ENCODE results near the gene EFHC1.

- TF ChIP-seq POLR2AphosphoS5 (IDR thresholded peaks at IDR 0.05; ENCODE audit: low read depth, low read length) (no peak), TAF1 (IDR thresholded peaks at IDR 0.05; ENCODE audit: borderline replicate concordance, insufficient read depth, low read length) (no peak), SIN3A (IDR thresholded peaks at IDR 0.05; ENCODE audit: borderline replicate concordance, insufficient read depth, low read length) (no peak)
- TF ChIP-seq, protein P1, sequence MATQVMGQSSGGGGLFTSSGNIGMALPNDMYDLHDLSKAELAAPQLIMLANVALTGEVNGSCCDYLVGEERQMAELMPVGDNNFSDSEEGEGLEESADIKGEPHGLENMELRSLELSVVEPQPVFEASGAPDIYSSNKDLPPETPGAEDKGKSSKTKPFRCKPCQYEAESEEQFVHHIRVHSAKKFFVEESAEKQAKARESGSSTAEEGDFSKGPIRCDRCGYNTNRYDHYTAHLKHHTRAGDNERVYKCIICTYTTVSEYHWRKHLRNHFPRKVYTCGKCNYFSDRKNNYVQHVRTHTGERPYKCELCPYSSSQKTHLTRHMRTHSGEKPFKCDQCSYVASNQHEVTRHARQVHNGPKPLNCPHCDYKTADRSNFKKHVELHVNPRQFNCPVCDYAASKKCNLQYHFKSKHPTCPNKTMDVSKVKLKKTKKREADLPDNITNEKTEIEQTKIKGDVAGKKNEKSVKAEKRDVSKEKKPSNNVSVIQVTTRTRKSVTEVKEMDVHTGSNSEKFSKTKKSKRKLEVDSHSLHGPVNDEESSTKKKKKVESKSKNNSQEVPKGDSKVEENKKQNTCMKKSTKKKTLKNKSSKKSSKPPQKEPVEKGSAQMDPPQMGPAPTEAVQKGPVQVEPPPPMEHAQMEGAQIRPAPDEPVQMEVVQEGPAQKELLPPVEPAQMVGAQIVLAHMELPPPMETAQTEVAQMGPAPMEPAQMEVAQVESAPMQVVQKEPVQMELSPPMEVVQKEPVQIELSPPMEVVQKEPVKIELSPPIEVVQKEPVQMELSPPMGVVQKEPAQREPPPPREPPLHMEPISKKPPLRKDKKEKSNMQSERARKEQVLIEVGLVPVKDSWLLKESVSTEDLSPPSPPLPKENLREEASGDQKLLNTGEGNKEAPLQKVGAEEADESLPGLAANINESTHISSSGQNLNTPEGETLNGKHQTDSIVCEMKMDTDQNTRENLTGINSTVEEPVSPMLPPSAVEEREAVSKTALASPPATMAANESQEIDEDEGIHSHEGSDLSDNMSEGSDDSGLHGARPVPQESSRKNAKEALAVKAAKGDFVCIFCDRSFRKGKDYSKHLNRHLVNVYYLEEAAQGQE (IDR thresholded peaks at IDR 0.05; ENCODE audit: insufficient read depth in 1 of 2, low read depth in 2 of 2, low read length in 2 of 2), result no peak
These were observed 93.8 kb downstream of the EFHC1 start for GRCh38 chr6:52513896-52514295.
